CD1c-positive myeloid dendritic cell (primary cell): ENCODE measurements around the gene TET3.

Source experiments
- DNase-seq: peaks from one replicate; pipeline ENCODE4 v3.0.0-alpha.2; 2016; ENCODE audit errors: extremely low spot score

The TET3 gene

GRCh38 chr2:73987109-73987947, 2.6 kb downstream of the TET3 start:
- peak; percentile 42 for DNase-seq

GRCh38 chr2:73987948-73988700, 3.4 kb downstream of the TET3 start:
- DNase-seq, result no peak

GRCh38 chr2:73989972-73990371, 5.3 kb downstream of the TET3 start:
- DNase-seq, result no peak

GRCh38 chr2:73990531-73990930, 5.8 kb downstream of the TET3 start:
- no peak for DNase-seq

- DNase-seq, result no peak
Measured at GRCh38 chr2:73992036-73992435, 7.3 kb downstream of the TET3 start.

GRCh38 chr2:73993376-73993775, 8.7 kb downstream of the TET3 start:
- no peak for DNase-seq

- DNase-seq, result peak; percentile 35
Measured at GRCh38 chr2:73993778-73994177, 9.1 kb downstream of the TET3 start.

- peak; percentile 80 for DNase-seq
Measured at GRCh38 chr2:73994178-73994831, 9.6 kb downstream of the TET3 start.

GRCh38 chr2:73995810-73996209, 11.1 kb downstream of the TET3 start:
- DNase-seq, result no peak

- DNase-seq, result no peak
Measured at GRCh38 chr2:73997813-73998212, 13.1 kb downstream of the TET3 start.

- DNase-seq, result no peak
Measured at GRCh38 chr2:73998451-73998850, 13.7 kb downstream of the TET3 start.

- DNase-seq, result no peak
Measured at GRCh38 chr2:73998933-73999332, 14.2 kb downstream of the TET3 start.

- peak; percentile 20 for DNase-seq
Measured at GRCh38 chr2:73999881-74000597, 15.3 kb downstream of the TET3 start.

GRCh38 chr2:74000666-74001065, 16.0 kb downstream of the TET3 start:
- no peak for DNase-seq

- DNase-seq, result no peak
Measured at GRCh38 chr2:74001121-74001520, 16.4 kb downstream of the TET3 start.

GRCh38 chr2:74001781-74002504, 17.2 kb downstream of the TET3 start:
- DNase-seq, result no peak

- DNase-seq, result peak; percentile 88
Measured at GRCh38 chr2:74002505-74003421, 18.1 kb downstream of the TET3 start.

GRCh38 chr2:74003494-74004211, 18.9 kb downstream of the TET3 start:
- peak; percentile 18 for DNase-seq
